Measurements from ENCODE around the gene PIERCE2. TPM values are rescaled to one million over a fixed set of nuclear protein-coding genes. Genes with fewer than 3 reads are reported as not detected.

Gene PIERCE2
- total and polyA plus RNA-seq, 2 of the 13 experiments (the other 11 are each of a cell fraction or from before 2014, with no cell fraction given), result 0.09 TPM; not detected in 1

DNA sequence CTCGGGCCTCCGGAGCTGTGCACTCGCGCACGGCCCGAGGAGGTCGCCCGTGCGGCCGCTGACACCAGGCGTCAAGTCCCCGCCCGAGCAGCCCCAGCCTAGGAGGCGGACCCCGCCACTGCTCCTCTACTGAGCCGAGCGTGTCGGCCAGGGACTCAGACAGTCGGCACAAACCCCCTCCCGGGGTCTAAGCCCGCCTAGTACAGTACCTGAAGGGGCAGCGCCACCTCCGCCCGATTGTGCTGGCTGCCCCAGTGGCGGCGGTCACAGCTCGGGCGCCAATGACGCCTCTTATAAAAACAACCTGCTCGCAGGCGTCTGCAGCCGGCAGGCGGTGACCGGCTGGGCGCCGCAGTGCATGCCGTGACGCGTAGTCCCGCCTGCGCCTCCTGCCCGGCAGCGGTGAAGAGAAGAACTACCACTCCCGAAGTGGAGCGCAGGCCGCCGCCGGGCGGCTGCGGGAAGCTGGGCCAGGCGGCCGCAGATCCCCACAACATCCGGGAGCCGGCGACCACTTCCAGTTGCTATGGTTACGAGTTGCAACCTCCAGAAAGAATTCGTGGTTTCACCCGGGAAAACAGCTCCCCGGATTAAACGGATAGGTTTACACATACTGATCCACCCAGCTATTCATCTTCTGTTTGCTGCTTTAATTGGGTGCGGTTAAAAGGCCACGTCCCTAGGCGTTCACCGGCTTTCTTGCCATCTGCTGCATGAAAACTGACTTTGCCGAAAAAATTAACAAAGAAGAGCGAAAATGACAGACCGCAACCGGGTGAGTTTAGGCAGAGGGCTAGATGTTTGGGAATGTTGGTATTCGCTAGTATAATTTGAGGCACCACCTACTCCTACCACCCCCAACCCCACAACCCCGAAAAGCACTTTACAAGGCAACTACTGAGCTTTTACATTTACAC, at the start of gene PIERCE2, which contains the start of gene CCPG1 (continued):
- TF ChIP-seq ZNF619 (CRISPR knock-in tag; IDR thresholded peaks at IDR 0.05) (peak; percentile 62; the same call in 1 of the 2 replicates), LCORL (IDR thresholded peaks at IDR 0.05) (no peak), LCORL (CRISPR knock-in tag; IDR thresholded peaks at IDR 0.05) (peak; percentile 17; the same call in 1 of the 2 replicates), ZNF776 (CRISPR knock-in tag; IDR thresholded peaks at IDR 0.05) (peak; percentile 40; the same call in 1 of the 2 replicates), DPF2 (CRISPR knock-in tag; IDR thresholded peaks at IDR 0.05; ENCODE audit: borderline replicate concordance, low read depth) (0 out of 2 replicates have a peak, but pooled peaks have one; percentile 25), ZNF484 (CRISPR knock-in tag; IDR thresholded peaks at IDR 0.05; ENCODE audit: borderline replicate concordance, low read depth) (peak; percentile 57; the same call in 1 of the 2 replicates), ZNF768 (CRISPR knock-in tag; IDR thresholded peaks at IDR 0.05) (peak; percentile 42; the same call in 1 of the 2 replicates), ISL2 (CRISPR knock-in tag; IDR thresholded peaks at IDR 0.05) (peak; percentile 62), ZNF678 (CRISPR knock-in tag; IDR thresholded peaks at IDR 0.05) (no peak), KAT7 (CRISPR knock-in tag; IDR thresholded peaks at IDR 0.05; ENCODE audit: borderline replicate concordance) (peak; percentile 74), SIN3B (IDR thresholded peaks at IDR 0.05; ENCODE audit: low read length) (no peak), SSRP1 (CRISPR knock-in tag; IDR thresholded peaks at IDR 0.05) (no peak), ZKSCAN5 (CRISPR knock-in tag; IDR thresholded peaks at IDR 0.05) (no peak), ZMYM2 (CRISPR knock-in tag; IDR thresholded peaks at IDR 0.05) (peak; percentile 44; the same call in 1 of the 2 replicates), STAT5B (CRISPR knock-in tag; IDR thresholded peaks at IDR 0.05) (no peak), ZNF354B (CRISPR knock-in tag; IDR thresholded peaks at IDR 0.05) (no peak), SIX1 (CRISPR knock-in tag; IDR thresholded peaks at IDR 0.05; ENCODE audit: borderline replicate concordance) (no peak), NCOA5 (CRISPR knock-in tag; IDR thresholded peaks at IDR 0.05) (no peak), MAFF (IDR thresholded peaks at IDR 0.05; ENCODE audit: low read depth, low read length) (no peak), CREM (IDR thresholded peaks at IDR 0.05) (peak; percentile 65; the same call in 1 of the 2 replicates), CREM (CRISPR knock-in tag; IDR thresholded peaks at IDR 0.05) (0 out of 2 replicates have a peak, but pooled peaks have one; percentile 20), WIZ (CRISPR knock-in tag; IDR thresholded peaks at IDR 0.05) (no peak), NR2F2 (IDR thresholded peaks at IDR 0.05; ENCODE audit: borderline replicate concordance, low read depth) (no peak)
- TF ChIP-seq, protein P1, sequence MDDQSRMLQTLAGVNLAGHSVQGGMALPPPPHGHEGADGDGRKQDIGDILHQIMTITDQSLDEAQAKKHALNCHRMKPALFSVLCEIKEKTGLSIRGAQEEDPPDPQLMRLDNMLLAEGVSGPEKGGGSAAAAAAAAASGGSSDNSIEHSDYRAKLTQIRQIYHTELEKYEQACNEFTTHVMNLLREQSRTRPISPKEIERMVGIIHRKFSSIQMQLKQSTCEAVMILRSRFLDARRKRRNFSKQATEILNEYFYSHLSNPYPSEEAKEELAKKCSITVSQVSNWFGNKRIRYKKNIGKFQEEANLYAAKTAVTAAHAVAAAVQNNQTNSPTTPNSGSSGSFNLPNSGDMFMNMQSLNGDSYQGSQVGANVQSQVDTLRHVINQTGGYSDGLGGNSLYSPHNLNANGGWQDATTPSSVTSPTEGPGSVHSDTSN (CRISPR knock-in tag; IDR thresholded peaks at IDR 0.05; ENCODE audit: borderline replicate concordance), result no peak
- TF ChIP-seq, protein P2, sequence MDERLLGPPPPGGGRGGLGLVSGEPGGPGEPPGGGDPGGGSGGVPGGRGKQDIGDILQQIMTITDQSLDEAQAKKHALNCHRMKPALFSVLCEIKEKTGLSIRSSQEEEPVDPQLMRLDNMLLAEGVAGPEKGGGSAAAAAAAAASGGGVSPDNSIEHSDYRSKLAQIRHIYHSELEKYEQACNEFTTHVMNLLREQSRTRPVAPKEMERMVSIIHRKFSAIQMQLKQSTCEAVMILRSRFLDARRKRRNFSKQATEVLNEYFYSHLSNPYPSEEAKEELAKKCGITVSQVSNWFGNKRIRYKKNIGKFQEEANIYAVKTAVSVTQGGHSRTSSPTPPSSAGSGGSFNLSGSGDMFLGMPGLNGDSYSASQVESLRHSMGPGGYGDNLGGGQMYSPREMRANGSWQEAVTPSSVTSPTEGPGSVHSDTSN (CRISPR knock-in tag; IDR thresholded peaks at IDR 0.05), result no peak
- TF ChIP-seq, protein P3, sequence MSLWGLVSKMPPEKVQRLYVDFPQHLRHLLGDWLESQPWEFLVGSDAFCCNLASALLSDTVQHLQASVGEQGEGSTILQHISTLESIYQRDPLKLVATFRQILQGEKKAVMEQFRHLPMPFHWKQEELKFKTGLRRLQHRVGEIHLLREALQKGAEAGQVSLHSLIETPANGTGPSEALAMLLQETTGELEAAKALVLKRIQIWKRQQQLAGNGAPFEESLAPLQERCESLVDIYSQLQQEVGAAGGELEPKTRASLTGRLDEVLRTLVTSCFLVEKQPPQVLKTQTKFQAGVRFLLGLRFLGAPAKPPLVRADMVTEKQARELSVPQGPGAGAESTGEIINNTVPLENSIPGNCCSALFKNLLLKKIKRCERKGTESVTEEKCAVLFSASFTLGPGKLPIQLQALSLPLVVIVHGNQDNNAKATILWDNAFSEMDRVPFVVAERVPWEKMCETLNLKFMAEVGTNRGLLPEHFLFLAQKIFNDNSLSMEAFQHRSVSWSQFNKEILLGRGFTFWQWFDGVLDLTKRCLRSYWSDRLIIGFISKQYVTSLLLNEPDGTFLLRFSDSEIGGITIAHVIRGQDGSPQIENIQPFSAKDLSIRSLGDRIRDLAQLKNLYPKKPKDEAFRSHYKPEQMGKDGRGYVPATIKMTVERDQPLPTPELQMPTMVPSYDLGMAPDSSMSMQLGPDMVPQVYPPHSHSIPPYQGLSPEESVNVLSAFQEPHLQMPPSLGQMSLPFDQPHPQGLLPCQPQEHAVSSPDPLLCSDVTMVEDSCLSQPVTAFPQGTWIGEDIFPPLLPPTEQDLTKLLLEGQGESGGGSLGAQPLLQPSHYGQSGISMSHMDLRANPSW (CRISPR knock-in tag; IDR thresholded peaks at IDR 0.05; ENCODE audit: borderline replicate concordance), result no peak; the same call in 1 of the 2 replicates
- TF ChIP-seq, protein P4, sequence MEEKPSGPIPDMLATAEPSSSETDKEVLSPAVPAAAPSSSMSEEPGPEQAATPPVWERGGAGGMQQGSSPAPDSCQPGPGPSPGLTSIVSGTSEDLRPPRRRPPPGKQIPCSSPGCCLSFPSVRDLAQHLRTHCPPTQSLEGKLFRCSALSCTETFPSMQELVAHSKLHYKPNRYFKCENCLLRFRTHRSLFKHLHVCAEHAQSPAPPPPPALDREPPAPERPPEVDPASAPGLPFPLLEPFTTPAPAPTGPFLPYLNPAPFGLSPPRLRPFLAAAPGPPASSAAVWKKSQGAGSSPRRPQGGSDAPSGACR (CRISPR knock-in tag; IDR thresholded peaks at IDR 0.05), result no peak; the same call in 1 of the 2 replicates

Measured in HepG2 (cell line).